Subcutaneous adipose tissue (tissue), 4 donors: ENCODE measurements around the gene IFI27L2. TPM values are rescaled to one million over a fixed set of nuclear protein-coding genes. Genes with fewer than 3 reads are reported as not detected.

Source experiments
- CTCF ChIP-seq: fragments of 450-650 bp; IDR thresholded peaks from one replicate; pipeline ENCODE4 v1.5.1; 2016; ENCODE audit warnings: low read depth, mild to moderate bottlenecking, control low read depth, antibody characterized with exemption, moderate library complexity
- total RNA-seq, 4 donors: library from RNA; depleted of rRNA; stranded (reverse); fragments of >200 nt; gene quantifications; one replicate each; pipeline ENCODE4 v1.1.0, GENCODE V29; 2016

The IFI27L2 gene
- total RNA-seq, 4 donors from 2014 or later = 20.7 to 102 (median 85.3) TPM

- no peak for TF ChIP-seq CTCF
Measured at GRCh38 chr14:94081386-94081820, 48.0 kb downstream of the IFI27L2 start.

GRCh38 chr14:94080621-94081385 is 48.6 kb downstream of the IFI27L2 start, which contains the start of the genes DDX24 and IFI27L1:
TSS of gene DDX24 (minus strand) at chr14:94081202. CDS start at chr14:94079742, 1,460 bp downstream.
TSS of gene IFI27L1 (plus strand) at chr14:94081310. CDS start at chr14:94096938, 15,628 bp downstream.
- no peak for TF ChIP-seq CTCF

- no peak for TF ChIP-seq CTCF
Measured at GRCh38 chr14:94079891-94080620, 49.3 kb downstream of the IFI27L2 start.

GRCh38 chr14:94077823-94078222 is 51.6 kb downstream of the IFI27L2 start:
- TF ChIP-seq CTCF = no peak

Other genes with a start within 250 kb of the IFI27L2 start
- gene FAM181A, start 202.3 kb downstream of the IFI27L2 start, total RNA-seq = not detected
- gene ASB2, start 153.0 kb downstream of the IFI27L2 start, total RNA-seq = under 1 TPM in 1 of 4 donors, not detected in 3; 0.34 TPM
- not detected for gene CCDC197, start 132.3 kb downstream of the IFI27L2 start, total RNA-seq
- gene OTUB2, start 103.3 kb downstream of the IFI27L2 start, total RNA-seq = 1 to 10 TPM in 1 of 4 donors, under 1 TPM in 3; 0.22 to 3.9 (median 0.43) TPM
- gene DDX24, start 48.4 kb downstream of the IFI27L2 start, total RNA-seq = 100 to 1,000 TPM; 119 to 133 (median 126) TPM
- 10 to 100 TPM in 2 of 4 donors, 1 to 10 TPM in 2; 3.3 to 13.3 (median 7.2) TPM for gene IFI27L1, start 48.3 kb downstream of the IFI27L2 start, total RNA-seq
- 100 to 1,000 TPM; 133 to 455 (median 216) TPM for gene IFI27, start 18.9 kb downstream of the IFI27L2 start, total RNA-seq
- gene PPP4R4, start 44.7 kb upstream of the IFI27L2 start, total RNA-seq = 1 to 10 TPM in 2 of 4 donors, under 1 TPM in 2; 0.33 to 3.4 (median 0.85) TPM
- gene SERPINA10, start 163.7 kb upstream of the IFI27L2 start, total RNA-seq = not detected
- not detected for gene SERPINA6, start 193.7 kb upstream of the IFI27L2 start, total RNA-seq
- not detected for gene SERPINA2, start 237.1 kb upstream of the IFI27L2 start, total RNA-seq